Retinal pigment epithelial cell (primary cell): ENCODE measurements around the gene NUTM2G.
"Not testable (repeated sequence)": the region's sequence is repeated elsewhere in the genome, so short reads cannot be mapped to it uniquely, and the experiment has no call there.

Source experiments
- DNase-seq: peaks from one replicate; pipeline ENCODE4 v3.0.0-alpha.2; 2010; ENCODE audit warnings: low read depth
- H3K4me3 ChIP-seq: 2 replicates; pipeline ENCODE4 v1.5.1; 2011; ENCODE audit warnings: mild to moderate bottlenecking, low read length, control low read depth, moderate library complexity
- CTCF ChIP-seq: conservative IDR thresholded peaks from 2 replicates; pipeline ENCODE4 v1.5.1; 2011; ENCODE audit warnings: low read depth, low read length, control low read depth, inconsistent platforms

Gene NUTM2G

GRCh38 chr9:96928543-96928942 is at the start of gene NUTM2G:
TSS of gene NUTM2G (plus strand) at chr9:96928843. CDS start at chr9:96929025, 182 bp downstream.
- DNase-seq, H3K4me3 ChIP-seq: not testable (repeated sequence)

GRCh38 chr9:96883922-96884321 is 44.7 kb upstream of the NUTM2G start:
- no peak overlapping the region for H3K4me3 ChIP-seq
- TF ChIP-seq CTCF: no peak
- DNase-seq: no peak

- H3K4me3 ChIP-seq: no peak overlapping the region
- no peak for TF ChIP-seq CTCF
- peak; percentile 46 for DNase-seq
These were observed 44.2 kb upstream of the NUTM2G start for GRCh38 chr9:96884443-96884842.

- no peak for DNase-seq
- TF ChIP-seq CTCF: no peak
- H3K4me3 ChIP-seq: no peak overlapping the region
These were observed 43.2 kb upstream of the NUTM2G start for GRCh38 chr9:96885424-96885823.

- no peak for TF ChIP-seq CTCF
- no peak for DNase-seq
- H3K4me3 ChIP-seq: no peak overlapping the region
These were observed 40.1 kb upstream of the NUTM2G start for GRCh38 chr9:96888591-96888990.

- no peak for DNase-seq
- no peak for TF ChIP-seq CTCF
- no peak overlapping the region for H3K4me3 ChIP-seq
These were observed 36.5 kb upstream of the NUTM2G start for GRCh38 chr9:96892131-96892530.

GRCh38 chr9:96900010-96900409 is 28.6 kb upstream of the NUTM2G start:
- not testable (repeated sequence) for DNase-seq, H3K4me3 ChIP-seq

GRCh38 chr9:96904947-96905722 is 23.5 kb upstream of the NUTM2G start:
- DNase-seq, H3K4me3 ChIP-seq: not testable (repeated sequence)

GRCh38 chr9:96908479-96908878 is 20.2 kb upstream of the NUTM2G start:
- H3K4me3 ChIP-seq, DNase-seq: not testable (repeated sequence)

- H3K4me3 ChIP-seq, DNase-seq: not testable (repeated sequence)
These were observed 13.1 kb upstream of the NUTM2G start for GRCh38 chr9:96915539-96915938.

GRCh38 chr9:96916531-96916930 is 12.1 kb upstream of the NUTM2G start:
- not testable (repeated sequence) for DNase-seq, H3K4me3 ChIP-seq

GRCh38 chr9:96918550-96918949 is 10.1 kb upstream of the NUTM2G start:
- H3K4me3 ChIP-seq, DNase-seq: not testable (repeated sequence)

GRCh38 chr9:96920803-96921202 is 7.8 kb upstream of the NUTM2G start:
- not testable (repeated sequence) for DNase-seq, H3K4me3 ChIP-seq

- DNase-seq: not testable (repeated sequence)
These were observed 3.1 kb upstream of the NUTM2G start for GRCh38 chr9:96925587-96925986.

More at GRCh38 chr9:96925587-96925986, 3.1 kb upstream of the NUTM2G start:
- H3K4me3 ChIP-seq: not testable (repeated sequence)
